Stimulated activated CD8-positive, alpha-beta memory T cell treated with anti-CD3 and anti-CD28 coated beads, Interleukin-2, amount 100 ng/mL, for 48 hours (primary cell): ENCODE measurements around the gene PARP6.
"Not testable (repeated sequence)": the region's sequence is repeated elsewhere in the genome, so short reads cannot be mapped to it uniquely, and the experiment has no call there.

Experiments
- DNase-seq, 2 donors: peaks; one replicate each; pipeline ENCODE4 v3.0.0-alpha.2; 2020; ENCODE audit warnings: low read depth in 2 of 2

PARP6 gene

DNA sequence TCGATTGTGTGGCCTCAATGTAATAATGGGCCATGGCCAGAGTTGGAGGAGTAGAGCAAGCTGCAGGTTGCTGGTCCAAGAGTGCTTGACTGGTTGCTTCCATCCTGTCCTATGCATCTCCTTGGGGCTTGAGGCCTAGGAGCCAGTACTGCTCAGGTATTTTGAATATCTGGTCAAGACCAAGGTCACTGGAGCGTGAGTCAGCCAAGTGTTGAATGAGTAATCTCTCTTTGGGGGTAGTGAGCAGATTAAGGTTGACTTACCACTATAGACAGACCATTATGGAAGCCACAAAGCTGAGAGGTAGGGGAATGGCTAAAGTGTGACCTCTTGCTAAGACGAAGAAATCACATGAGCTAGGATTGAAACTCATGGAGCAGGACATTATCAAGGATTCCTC lies 9.4 kb upstream of the PARP6 start:
- no peak for DNase-seq

DNA sequence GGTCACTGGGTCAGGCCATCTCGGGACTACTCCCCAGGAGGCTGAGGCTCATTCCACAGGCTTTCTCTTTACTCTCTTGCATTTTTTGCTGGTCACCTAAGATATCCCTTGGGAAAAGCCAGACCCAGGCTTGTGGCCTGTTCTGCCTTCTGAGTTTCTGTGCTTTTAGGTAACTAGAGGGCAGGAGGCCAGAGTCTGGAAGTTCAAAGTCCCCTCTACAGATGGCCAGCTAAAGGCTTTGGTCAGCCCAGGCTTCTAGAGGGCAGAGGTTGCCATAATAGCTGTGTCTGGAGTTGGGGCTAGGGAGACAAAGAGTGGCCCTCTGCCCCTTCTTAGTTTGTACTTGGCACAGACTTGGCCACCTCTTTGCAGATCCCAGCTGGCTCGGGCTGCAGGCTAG lies 8.4 kb upstream of the PARP6 start:
- no peak for DNase-seq

DNA sequence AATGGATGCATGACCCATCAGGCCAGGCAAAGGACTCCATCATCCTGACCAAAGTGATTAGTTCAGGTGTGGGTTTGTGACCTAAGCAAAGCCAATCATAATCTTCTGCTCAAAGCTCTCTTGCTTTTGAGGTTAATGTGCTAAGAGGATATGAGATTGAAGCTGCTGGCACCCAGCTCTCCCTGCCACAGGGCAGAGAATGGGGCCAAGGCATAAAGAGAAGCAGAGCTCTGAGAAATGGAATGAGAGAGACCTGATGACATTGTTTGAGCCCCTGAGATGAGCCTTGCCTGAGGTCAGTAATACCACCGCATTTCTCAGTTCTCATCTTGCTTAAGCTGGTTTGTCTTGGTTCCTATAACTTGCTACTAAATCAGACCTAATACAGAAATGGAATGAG lies 6.4 kb upstream of the PARP6 start:
- no peak for DNase-seq

DNA sequence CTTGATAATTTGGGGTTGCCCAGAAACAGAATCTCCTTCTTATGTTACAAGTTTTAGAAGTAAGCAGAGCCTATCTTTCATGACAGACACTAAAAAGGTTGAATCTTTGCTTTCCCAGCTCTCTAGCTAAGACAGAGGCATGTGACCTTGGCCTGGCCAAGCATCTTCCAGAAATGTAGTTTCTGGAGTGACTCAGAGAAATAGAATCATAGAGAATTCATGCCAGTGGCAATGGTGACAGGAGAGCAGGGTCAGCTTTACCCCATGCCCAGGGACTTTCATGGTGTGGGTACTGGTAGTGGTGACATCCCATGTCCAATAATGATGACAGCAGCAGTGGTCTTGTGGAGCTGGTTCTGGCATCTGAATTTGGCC lies 4.0 kb upstream of the PARP6 start:
- no peak for DNase-seq

DNA sequence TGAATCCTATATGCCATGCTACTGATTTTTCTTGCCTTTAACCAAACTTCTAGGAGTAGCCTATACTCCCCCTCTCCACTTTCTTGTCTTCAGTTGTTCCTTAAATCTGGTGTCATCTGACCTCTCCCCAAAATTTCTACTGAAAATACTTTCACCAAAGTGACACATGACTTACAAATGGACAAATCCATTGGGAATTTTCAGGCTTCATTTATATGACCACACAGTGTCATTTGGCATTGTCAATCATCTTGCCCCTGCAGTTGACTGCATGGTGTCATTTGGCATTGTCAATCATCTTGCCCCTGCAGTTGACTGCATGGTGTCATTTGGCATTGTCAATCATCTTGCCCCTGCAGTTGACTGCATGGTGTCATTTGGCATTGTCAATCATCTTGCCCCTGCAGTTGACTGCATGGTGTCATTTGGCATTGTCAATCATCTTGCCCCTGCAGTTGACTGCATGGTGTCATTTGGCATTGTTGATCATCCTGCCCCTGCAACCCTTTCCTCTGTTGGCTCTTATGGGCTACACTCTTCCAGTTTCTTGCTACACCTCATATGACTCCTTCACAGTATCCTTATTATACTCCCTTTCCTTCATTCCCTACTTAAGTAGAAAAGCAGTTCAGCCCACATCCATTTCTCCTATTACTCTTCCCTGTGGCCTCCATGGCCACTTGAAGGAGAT lies 3.4 kb upstream of the PARP6 start:
- not testable (repeated sequence) for DNase-seq

DNA sequence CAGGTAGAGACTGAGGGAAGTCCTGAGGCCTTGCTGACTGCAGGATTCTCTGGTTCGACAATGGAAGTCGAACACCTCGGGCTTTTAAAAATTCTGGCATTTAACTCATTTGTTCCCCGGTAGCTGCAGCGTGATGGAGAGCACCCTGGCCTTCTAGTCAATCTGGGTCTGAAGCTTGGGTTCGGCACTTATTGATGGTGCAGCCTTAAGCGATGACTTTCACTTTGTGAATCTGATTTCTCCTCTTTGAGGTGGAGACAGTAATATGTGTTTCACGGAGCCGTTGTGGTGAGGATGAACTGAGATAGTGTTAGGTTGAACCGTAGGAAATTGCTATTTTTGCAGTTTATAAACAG lies 621 bp upstream of the PARP6 start:
- no peak for DNase-seq

DNA sequence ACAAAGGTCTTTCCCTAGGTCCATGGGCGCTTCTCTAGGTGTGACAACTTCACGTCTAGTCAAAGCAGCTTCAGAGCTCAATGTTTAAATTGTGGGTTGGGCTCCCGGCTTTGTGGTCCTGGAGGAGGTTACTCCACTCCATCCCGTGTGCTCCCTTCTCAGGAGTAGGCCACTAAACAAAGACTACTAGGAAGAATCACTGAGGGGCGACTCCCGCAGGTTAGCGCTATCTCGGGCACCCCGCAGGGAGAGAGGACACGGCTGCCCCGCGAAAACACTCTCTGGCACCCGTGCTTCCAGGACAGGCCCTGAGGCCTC lies 500 bp downstream of the PARP6 start:
- DNase-seq, result no peak

DNA sequence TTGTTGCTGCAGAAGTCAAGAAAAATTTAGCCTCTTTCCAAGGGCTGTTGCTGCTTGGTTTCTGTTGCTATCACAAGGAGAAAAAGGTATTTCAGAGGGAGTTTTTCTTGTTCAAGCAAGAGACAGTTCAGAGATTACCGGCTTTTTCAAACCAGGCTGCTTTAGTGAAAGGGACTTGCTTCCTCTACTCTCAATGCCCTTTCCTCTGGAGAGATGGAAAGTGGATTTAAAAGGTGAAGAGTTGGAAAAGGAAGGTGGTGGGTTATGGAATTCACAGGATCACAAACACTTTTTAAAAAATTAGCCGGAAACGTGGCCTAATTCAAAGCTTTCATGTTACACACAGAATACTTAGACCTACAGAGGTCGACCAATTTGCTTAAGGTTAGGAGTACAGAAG lies 1.1 kb downstream of the PARP6 start:
- DNase-seq, result no peak

DNA sequence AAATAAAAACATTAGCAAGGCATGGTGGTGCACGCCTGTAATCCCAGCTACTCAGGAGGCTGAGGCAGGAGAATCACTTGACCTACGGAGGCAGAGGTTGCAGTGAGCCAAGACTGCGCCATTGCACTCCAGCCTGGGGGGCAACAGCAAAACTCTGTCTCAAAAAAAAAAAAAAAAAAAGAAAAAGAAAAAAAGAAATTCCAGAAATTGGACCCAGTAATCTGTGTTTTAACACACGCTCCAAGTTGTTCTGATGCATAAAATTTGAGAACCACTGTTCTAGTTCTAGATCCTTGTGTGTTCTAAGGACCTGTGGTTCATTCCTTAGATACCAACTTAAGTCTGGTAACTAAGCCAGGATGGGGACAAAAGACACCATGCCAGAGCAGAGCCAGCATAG lies 2.6 kb downstream of the PARP6 start:
- DNase-seq, result no peak

DNA sequence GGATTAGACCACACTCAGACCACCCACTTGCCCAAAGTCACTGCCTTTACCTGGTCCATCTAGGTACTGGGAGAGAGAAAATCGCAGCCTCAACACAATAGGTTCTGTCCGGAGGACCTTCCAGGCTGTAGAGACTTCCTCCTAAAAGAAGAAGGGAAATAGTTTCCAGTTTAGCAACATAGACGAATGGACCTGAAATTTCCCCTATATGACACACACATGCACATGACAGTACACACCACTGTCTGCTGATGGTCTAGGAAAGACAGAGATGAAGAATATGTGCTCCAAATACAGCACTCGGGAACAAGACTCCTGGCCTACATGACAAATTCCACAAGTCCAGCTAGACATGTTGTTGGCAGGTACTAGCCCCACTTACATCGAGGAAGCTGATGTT lies 7.3 kb downstream of the PARP6 start:
- DNase-seq, result no peak

DNA sequence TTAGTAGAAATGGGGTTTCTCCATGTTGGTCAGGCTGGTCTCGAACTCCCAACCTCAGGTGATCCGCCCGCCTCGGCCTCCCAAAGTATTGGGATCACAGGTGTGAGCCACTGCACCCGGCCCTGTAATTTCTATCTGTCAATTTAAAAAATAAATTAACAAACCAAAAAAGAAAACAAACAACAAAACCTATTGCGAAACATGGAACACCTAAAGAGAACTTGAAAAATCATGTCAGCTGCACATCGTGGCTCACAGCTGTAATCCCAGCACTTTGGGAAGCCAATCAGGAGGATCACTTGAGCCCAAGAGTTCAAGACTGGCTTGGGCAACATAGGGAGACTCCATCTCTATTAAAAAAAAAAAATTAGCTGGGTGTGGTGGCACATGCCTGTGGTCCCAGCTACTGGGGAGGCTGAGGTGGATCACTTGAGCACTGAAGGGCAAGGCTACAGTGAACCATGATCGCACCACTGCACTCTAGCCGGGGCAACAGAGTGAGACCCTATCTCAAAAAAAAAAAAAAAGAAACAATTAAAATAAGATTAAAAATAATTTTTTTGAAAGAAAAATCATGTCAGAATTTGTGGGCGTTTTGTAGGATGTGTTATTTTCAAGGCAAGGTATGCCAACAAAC lies 19.6 kb downstream of the PARP6 start:
- no peak for DNase-seq

DNA sequence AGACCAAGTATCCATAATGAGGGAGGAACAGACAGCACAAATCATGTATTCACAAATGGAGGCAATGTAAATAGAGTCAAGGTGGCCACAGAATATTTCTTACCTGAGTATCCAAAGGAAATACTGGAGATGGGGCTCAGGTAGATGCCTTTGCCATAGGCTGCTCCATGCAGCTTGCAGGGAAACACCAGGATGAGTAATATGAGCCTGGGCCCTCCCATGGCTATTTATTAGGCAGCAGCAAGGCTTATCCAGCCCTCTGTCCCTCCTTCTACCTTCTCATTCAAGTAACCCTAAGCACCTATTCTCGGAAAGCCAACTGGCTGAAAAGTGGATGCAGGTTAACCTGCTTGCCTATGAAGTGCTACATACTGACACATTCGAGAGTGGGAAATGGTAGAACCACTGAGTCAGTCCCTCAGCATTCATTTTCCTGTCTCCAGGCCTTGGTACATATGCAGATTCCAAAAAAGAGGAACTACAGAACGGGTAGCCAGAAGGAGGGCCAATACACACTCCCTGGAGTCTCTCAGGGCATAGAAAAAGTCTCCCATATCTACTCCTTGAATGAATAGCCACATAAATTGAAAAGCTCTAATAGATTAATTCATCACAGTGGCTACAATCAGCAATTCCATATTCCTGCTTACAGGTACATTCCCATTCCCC lies 23.1 kb downstream of the PARP6 start:
- DNase-seq, result no peak

DNA sequence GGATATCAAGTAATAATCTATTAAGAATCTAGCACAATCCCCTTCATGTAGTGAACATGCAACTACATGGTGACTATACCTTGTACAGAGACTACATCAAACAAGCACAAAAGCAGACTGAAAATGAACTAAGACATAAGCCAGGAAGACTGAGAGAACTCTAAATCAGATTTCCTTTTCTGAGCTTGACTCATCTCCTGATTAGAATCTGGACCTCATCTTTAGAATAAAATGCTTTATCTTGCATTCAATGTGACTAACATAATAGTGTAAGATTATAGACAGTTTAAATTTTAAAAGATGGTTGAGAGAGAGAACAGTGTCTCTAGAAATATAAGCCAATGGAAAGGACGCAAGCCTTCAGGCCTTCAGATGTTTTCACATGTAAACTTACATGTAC lies 23.8 kb downstream of the PARP6 start:
- no peak for DNase-seq

DNA sequence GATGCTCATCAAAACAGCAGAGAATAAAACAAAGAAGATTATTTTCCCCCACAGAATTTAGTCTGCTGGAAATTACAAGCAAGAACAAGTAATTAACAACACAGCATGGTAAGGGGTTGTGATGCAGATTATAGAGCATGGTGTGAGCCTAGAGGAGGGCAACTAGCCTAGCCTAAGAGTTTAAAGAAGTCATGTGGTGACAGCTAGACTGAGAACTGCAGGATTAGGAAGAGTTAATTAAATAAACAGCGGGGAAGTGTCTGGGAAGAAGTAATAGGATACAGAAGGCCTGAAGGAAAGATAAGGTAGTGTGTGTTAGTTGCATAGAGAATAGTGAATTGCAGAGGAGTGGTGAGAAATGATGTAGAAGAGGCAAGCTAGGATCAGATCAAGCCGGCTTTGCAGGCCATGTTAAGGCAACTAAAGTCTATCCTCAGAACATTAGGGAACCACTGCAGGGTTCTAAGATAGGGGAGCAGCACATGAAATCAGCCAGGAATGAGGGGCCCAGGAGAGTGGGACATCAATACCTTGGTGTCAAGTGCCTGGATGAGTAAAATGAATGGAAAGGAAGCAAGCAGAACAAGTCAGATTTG lies 29.5 kb downstream of the PARP6 start:
- no peak for DNase-seq

DNA sequence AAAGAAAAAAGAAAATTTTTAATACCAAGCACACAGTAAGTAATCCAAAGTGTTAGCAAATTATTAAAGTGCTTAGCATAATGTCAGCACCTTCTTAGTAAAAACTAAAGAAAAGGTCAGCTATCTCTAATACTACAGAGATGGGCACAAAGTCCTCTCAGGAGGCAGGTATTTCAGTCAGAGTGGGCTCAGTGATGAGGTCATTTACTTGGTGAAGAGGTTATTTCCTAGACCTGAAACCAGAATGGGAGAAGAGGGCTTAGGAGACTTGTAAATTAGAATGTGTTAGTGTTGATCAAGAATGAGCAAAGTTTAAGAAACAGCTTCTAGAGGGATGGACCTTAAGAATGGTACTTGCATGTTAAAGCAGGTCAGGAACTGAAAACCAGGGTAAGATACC lies 32.7 kb downstream of the PARP6 start:
- DNase-seq, result no peak

DNA sequence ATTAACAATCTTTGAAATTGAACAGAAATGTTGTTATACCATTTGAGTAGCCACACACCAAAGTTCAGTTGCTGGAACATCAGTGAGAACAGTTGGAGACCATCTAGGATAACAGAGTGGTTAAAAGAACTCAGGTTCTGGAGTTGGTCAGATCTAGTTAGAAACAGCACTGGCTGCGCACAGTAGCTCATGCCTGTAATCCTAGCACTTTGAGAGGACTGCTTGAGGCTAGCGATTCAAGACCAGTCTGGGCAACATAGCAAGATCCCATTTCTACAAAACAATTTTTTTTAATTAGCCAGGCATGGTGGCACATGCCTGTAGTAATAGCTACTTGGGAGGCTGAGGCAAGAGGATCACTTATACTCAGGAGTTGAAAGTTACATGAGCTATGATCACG lies 33.8 kb downstream of the PARP6 start:
- DNase-seq, result no peak

DNA sequence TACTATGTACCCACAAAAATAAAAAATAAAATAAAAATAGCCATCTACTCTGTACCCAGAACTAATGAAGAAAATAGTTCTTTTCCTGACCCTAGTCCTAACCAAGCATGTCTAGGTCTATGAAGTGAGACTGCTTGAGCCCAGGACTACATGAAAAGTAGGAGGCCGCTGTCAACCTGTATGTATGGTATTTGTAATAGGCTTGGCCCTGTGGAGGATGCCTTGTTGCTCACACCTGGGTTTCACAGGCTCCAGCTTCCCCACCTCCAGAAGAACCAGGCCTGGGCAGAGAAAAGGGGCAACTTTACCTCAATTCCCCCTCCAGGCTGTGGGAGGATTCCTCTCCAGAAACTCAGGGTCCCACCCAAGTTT lies 34.5 kb downstream of the PARP6 start:
- DNase-seq, result no peak

DNA sequence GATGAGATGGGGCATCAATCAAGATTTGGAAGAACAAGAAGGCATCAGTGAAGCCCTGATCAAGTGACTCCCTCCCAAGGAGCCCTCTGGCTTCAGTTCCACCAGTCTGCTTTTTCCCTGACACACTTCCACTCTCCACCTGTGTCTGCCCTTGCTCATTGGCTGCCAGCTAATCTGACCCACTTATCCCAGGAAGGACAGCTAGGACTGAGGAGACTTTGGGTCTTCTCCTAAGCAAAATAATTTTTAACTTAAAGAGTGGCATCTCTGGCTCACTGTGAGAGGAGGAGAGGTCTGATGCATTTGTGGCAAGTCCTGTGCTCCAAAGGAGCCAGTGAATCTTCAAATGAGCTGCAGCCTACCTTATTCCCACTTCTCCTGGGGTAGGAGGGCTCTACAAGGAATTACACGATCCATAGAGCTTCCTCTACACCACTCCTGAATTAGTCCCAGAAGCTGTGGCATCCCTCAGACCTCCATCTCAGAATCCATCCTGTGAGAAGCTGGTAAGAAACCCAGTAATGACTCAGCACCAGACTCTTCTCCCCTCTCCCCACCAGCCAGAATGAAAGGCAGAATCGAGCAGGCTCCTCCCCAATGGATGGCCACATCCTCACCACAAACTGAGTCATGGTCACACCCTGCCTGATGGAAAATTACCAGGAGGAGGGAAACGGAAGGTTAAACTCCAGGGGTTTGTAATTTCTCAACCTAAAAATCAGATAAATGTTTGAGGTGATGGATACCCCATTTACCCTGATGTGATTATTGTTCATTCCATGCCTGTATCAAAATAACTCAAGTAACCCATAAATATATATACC lies 35.1 kb downstream of the PARP6 start:
- DNase-seq, result peak; percentile 61 to 65

DNA sequence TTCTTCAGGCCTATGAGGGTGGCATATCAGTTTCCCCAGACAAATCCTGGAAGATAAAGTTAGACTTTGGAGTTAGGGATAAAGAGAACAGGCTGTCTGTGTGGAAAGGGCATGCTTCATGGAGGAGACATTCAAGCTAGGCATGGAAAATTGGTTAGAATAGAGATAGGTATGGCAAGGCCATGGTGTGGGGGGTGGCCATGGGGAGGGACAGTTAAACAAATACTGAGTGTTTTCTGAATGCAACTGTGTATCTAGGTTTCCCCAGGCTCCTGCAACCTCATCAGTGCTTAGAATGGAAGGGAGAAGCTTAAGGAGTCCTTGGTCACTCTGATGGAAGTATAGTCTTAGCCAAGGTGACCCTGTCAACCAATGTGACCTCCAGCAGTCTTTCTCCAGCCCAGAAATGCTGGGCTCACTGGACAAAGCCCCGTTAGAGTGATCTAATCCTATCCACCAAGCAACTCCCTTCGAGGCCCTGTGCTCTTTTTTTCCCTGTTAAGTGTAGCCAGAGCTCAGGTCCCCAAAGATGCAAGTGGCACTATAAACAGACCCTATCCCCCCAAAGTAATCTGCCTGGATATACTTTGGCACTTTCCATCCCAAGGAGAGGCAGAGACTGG lies 35.9 kb downstream of the PARP6 start:
- no peak for DNase-seq

DNA sequence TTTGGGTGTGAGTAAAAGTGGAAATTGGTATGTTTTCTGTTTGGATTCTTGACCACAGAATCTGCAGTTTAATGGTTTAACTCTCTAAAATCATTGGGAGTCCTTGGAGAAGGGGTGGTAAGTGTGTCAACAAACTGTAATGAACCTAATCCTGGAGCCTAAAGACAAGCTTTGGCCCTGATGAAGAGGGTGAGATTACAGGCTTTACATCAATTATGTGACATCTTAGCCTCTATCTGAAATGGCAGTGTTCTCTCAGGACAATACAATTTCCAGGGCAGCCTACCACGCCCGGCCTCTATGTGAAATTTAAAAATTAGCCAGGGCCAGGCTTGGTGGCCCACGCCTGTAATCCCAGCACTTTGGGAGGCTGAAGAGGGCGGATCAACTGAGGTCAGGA lies 37.1 kb downstream of the PARP6 start:
- no peak for DNase-seq

DNA sequence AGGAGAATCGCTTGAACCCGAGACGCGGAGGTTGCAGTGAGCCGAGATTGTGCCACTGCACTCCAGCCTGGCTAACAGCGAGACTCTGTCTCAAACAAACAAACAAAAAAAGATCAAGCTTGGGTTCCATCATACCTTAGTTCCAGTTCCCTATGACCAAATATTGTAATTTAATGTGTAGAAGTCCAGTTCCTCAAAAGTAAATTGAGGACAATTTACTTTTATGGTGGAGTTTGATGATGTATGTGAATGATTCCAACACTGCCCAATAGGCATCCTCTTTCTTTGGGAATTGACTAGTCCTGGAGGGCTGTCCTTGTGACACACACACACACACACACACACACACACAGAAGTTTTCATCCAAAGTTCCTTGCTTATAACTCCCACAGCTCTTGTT lies 38.6 kb downstream of the PARP6 start:
- no peak for DNase-seq
